Large intestine (tissue), 3 donors: ENCODE results near the gene CFAP100. TPM values are rescaled to one million over a fixed set of nuclear protein-coding genes. Genes with fewer than 3 reads are reported as not detected.

Experiments
- DNase-seq, 2 donors: peaks; one replicate each; pipeline versions ENCODE4 v3.0.0 to v3.0.0-alpha.2; 2013
- H3K27ac ChIP-seq: one replicate; pipeline ENCODE4 v1.5.1; 2013; ENCODE audit warnings: low read length
- H3K27me3 ChIP-seq: 2 replicates; pipeline ENCODE4 v1.6.1; 2013; ENCODE audit warnings: low read length; ENCODE audit not compliant: control insufficient read depth, insufficient read depth
- H3K36me3 ChIP-seq: 2 replicates; pipeline ENCODE4 v1.6.1; 2013; ENCODE audit warnings: low read length; ENCODE audit not compliant: control insufficient read depth, insufficient read depth
- H3K4me1 ChIP-seq: one replicate; pipeline ENCODE4 v1.6.1; 2013; ENCODE audit warnings: low read length; ENCODE audit not compliant: control insufficient read depth, insufficient read depth
- H3K4me3 ChIP-seq: one replicate; pipeline ENCODE4 v1.5.1; 2013; ENCODE audit warnings: low read length
- H3K9me3 ChIP-seq: one replicate; pipeline ENCODE4 v1.6.1; 2013; ENCODE audit warnings: mild to moderate bottlenecking, low read depth, low read length, moderate library complexity; ENCODE audit not compliant: control insufficient read depth
- WGBS: methylation state at CpG from one replicate; pipeline ENCODE4 v1.1.5; 2013; ENCODE audit warnings: low lambda C conversion rate; ENCODE audit not compliant: insufficient coverage; 5-methylcytosine and 5-hydroxymethylcytosine counted together
- polyA plus RNA-seq: library from polyadenylated mRNA; unstranded; fragments of 120-200 nt; gene quantifications from one replicate; pipeline ENCODE4 v1.2.1, GENCODE V29; 2013

The CFAP100 gene
- polyA plus RNA-seq, 1 donor: 0.45 TPM

GRCh38 chr3:126424039-126424717, 29.5 kb downstream of the CFAP100 start:
- Histone ChIP-seq H3K9me3 (peaks cover 6% of the 10 kb centered on the region), H3K27me3 (no peaks in the 10 kb centered on the region), H3K4me1 (peaks cover 9% of the 10 kb centered on the region), H3K27ac (no peak overlapping the region), H3K36me3 (no peaks in the 10 kb centered on the region), H3K4me3 (no peak overlapping the region)
- WGBS: no CpG with 5 or more reads among the region's 10 CpGs
- no peak for DNase-seq

GRCh38 chr3:126424751-126425150, 30.0 kb downstream of the CFAP100 start:
- Histone ChIP-seq H3K36me3 (no peaks in the 10 kb centered on the region), H3K4me1 (peaks cover 4% of the 10 kb centered on the region), H3K27ac (no peak overlapping the region), H3K9me3 (peaks cover 6% of the 10 kb centered on the region), H3K4me3 (no peak overlapping the region), H3K27me3 (no peaks in the 10 kb centered on the region)
- WGBS: no CpG with 5 or more reads among the region's 3 CpGs
- DNase-seq: no peak

GRCh38 chr3:126431103-126431534, 36.4 kb downstream of the CFAP100 start:
- Histone ChIP-seq H3K4me3 (no peak overlapping the region), H3K36me3 (peaks cover 8% of the 10 kb centered on the region), H3K27me3 (no peaks in the 10 kb centered on the region), H3K4me1 (no peaks in the 10 kb centered on the region), H3K9me3 (peaks cover 6% of the 10 kb centered on the region), H3K27ac (no peak overlapping the region)
- no peak for DNase-seq
- WGBS: no CpG with 5 or more reads among the region's 1 CpG

- H3K4me3 ChIP-seq: no peak overlapping the region
- DNase-seq: no peak
- no peaks in the 10 kb centered on the region for H3K27me3 ChIP-seq
- H3K9me3 ChIP-seq: peaks cover 4% of the 10 kb centered on the region
- WGBS: 100% methylated on average over 1 of the region's 4 CpGs
- H3K27ac ChIP-seq: no peak overlapping the region
- H3K4me1 ChIP-seq: no peaks in the 10 kb centered on the region
- H3K36me3 ChIP-seq: peaks cover 20% of the 10 kb centered on the region
Observed at GRCh38 chr3:126432361-126433104, 37.8 kb downstream of the CFAP100 start.

- H3K36me3 ChIP-seq: peaks cover 25% of the 10 kb centered on the region
- DNase-seq: no peak
- no peaks in the 10 kb centered on the region for H3K4me1 ChIP-seq
- H3K27ac ChIP-seq: no peak overlapping the region
- H3K27me3 ChIP-seq: no peaks in the 10 kb centered on the region
- WGBS: no CpG with 5 or more reads among the region's 6 CpGs
- no peak overlapping the region for H3K4me3 ChIP-seq
- H3K9me3 ChIP-seq: peaks cover 4% of the 10 kb centered on the region
Observed at GRCh38 chr3:126433105-126433430, 38.4 kb downstream of the CFAP100 start.

- H3K27ac ChIP-seq: no peak overlapping the region
- no peak overlapping the region for H3K4me3 ChIP-seq
- no peak for DNase-seq
- 80% methylated on average over 1 of the region's 13 CpGs for WGBS
- peaks cover 4% of the 10 kb centered on the region for H3K9me3 ChIP-seq
- no peaks in the 10 kb centered on the region for H3K27me3 ChIP-seq
- peaks cover 30% of the 10 kb centered on the region for H3K36me3 ChIP-seq
- H3K4me1 ChIP-seq: no peaks in the 10 kb centered on the region
Observed at GRCh38 chr3:126433496-126434263, 39.0 kb downstream of the CFAP100 start.

- peaks cover 34% of the 10 kb centered on the region for H3K36me3 ChIP-seq
- H3K27me3 ChIP-seq: no peaks in the 10 kb centered on the region
- no peak overlapping the region for H3K4me3 ChIP-seq
- DNase-seq: no peak
- peaks cover 4% of the 10 kb centered on the region for H3K9me3 ChIP-seq
- no peak overlapping the region for H3K27ac ChIP-seq
- no peaks in the 10 kb centered on the region for H3K4me1 ChIP-seq
- WGBS: no CpG with 5 or more reads among the region's 6 CpGs
Observed at GRCh38 chr3:126434264-126434590, 39.5 kb downstream of the CFAP100 start.

GRCh38 chr3:126434931-126435411, 40.3 kb downstream of the CFAP100 start:
- Histone ChIP-seq H3K36me3 (peaks cover 41% of the 10 kb centered on the region), H3K4me1 (no peaks in the 10 kb centered on the region), H3K27me3 (no peaks in the 10 kb centered on the region), H3K27ac (no peak overlapping the region), H3K4me3 (no peak overlapping the region), H3K9me3 (peaks cover 4% of the 10 kb centered on the region)
- no peak for DNase-seq
- WGBS: no CpG with 5 or more reads among the region's 8 CpGs

GRCh38 chr3:126435456-126436315, 41.0 kb downstream of the CFAP100 start:
- Histone ChIP-seq H3K4me3 (no peak overlapping the region), H3K9me3 (no peaks in the 10 kb centered on the region), H3K27ac (no peak overlapping the region), H3K27me3 (no peaks in the 10 kb centered on the region), H3K36me3 (peaks cover 45% of the 10 kb centered on the region), H3K4me1 (no peaks in the 10 kb centered on the region)
- WGBS: no CpG with 5 or more reads among the region's 14 CpGs
- no peak for DNase-seq
